ENCODE data around the gene BICDL2. TPM values are rescaled to one million over a fixed set of nuclear protein-coding genes. Genes with fewer than 3 reads are reported as not detected.

Gene BICDL2
- total RNA-seq, 1 donor from 2014 or later, result not detected

DNA sequence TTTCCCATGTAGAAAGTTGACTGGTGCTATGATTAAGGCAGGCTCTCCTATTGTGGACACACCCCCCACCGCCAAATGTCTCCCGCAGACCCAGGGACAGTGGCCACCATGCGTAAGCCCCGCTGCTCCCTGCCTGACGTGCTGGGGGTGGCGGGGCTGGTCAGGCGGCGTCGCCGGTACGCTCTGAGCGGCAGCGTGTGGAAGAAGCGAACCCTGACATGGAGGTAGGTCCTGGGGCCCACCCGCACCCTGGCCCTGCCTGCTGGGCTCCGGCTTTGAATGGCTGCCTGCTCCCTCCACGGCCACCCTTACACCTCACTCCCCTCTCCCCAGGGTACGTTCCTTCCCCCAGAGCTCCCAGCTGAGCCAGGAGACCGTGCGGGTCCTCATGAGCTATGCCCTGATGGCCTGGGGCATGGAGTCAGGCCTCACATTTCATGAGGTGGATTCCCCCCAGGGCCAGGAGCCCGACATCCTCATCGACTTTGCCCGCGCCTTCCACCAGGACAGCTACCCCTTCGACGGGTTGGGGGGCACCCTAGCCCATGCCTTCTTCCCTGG, 13.3 kb upstream of the BICDL2 start:
- DNase-seq (ENCODE audit: extremely low read depth, low read depth, low spot score), result no peak

DNA sequence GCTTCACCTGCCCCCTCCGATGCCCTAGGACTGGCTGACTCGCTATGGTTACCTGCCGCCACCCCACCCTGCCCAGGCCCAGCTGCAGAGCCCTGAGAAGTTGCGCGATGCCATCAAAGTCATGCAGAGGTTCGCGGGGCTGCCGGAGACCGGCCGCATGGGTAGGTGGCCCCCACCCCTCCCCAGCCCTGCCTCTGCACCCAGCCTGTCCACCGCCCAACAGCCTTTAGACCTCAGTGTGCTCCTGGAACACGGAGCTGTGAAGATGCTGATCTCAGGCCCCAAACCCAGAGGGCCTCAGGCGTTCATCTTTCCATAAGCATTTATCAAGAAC, 10.6 kb upstream of the BICDL2 start:
- no peak for DNase-seq (ENCODE audit: extremely low read depth, low read depth, low spot score)

DNA sequence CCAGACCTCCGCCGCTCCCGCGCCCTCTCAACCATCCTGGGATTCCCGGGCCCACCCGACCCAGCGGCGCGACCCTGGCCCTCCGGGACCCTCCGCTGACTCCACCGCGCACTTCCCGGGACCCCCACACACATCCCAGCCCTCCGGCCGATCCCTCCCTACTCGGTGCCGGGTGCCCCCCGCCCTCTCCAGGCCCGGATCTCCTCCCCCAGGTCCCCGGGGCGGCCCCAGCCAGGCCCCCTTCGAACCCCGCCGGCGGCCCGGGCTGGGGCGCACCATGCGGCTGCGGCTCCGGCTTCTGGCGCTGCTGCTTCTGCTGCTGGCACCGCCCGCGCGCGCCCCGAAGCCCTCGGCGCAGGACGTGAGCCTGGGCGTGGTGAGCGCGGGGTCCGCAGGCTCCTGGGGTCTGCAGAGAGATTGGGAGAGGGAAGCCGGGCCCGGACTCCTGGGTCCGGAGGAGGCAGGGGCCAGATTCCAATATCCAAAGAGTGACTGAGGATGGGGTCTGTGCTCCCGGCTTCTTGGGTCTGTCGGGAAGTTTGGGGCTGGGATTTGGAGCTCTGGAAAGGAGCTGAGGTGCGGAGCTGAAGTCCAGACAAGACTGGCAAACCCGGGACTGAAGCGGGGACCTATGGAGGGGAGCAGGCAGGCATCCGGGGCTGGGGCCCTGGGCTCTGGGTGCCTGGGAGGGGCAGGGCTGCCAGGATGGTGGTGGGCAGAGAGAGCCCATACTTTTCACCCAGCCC, 10.1 kb upstream of the BICDL2 start:
- DNase-seq (ENCODE audit: extremely low read depth, low read depth, low spot score), result no peak

GRCh38 chr16:3045758-3046640, 9.3 kb upstream of the BICDL2 start, which contains the start of gene MMP25:
TSS of gene MMP25 (plus strand) at chr16:3046561. CDS start at chr16:3046918, 357 bp downstream.
- no peak for DNase-seq (ENCODE audit: extremely low read depth, low read depth, low spot score)

GRCh38 chr16:3044708-3045107, 8.0 kb upstream of the BICDL2 start:
- DNase-seq (ENCODE audit: extremely low read depth, low read depth, low spot score), result no peak

- DNase-seq (ENCODE audit: extremely low read depth, low read depth, low spot score), result no peak
Observed at GRCh38 chr16:3042376-3042775, 5.6 kb upstream of the BICDL2 start.

- no peak for DNase-seq (ENCODE audit: extremely low read depth, low read depth, low spot score)
Observed at GRCh38 chr16:3038896-3039295, 2.2 kb upstream of the BICDL2 start.

GRCh38 chr16:3038256-3038655, 1.5 kb upstream of the BICDL2 start:
- DNase-seq (ENCODE audit: extremely low read depth, low read depth, low spot score), result no peak

GRCh38 chr16:3035972-3036725, 595 bp downstream of the BICDL2 start:
- DNase-seq (ENCODE audit: extremely low read depth, low read depth, low spot score), result no peak

- DNase-seq (ENCODE audit: extremely low read depth, low read depth, low spot score), result no peak
Observed at GRCh38 chr16:3035289-3035971, 1.3 kb downstream of the BICDL2 start.

- DNase-seq (ENCODE audit: extremely low read depth, low read depth, low spot score), result no peak
Observed at GRCh38 chr16:3032624-3033023, 4.1 kb downstream of the BICDL2 start.

DNA sequence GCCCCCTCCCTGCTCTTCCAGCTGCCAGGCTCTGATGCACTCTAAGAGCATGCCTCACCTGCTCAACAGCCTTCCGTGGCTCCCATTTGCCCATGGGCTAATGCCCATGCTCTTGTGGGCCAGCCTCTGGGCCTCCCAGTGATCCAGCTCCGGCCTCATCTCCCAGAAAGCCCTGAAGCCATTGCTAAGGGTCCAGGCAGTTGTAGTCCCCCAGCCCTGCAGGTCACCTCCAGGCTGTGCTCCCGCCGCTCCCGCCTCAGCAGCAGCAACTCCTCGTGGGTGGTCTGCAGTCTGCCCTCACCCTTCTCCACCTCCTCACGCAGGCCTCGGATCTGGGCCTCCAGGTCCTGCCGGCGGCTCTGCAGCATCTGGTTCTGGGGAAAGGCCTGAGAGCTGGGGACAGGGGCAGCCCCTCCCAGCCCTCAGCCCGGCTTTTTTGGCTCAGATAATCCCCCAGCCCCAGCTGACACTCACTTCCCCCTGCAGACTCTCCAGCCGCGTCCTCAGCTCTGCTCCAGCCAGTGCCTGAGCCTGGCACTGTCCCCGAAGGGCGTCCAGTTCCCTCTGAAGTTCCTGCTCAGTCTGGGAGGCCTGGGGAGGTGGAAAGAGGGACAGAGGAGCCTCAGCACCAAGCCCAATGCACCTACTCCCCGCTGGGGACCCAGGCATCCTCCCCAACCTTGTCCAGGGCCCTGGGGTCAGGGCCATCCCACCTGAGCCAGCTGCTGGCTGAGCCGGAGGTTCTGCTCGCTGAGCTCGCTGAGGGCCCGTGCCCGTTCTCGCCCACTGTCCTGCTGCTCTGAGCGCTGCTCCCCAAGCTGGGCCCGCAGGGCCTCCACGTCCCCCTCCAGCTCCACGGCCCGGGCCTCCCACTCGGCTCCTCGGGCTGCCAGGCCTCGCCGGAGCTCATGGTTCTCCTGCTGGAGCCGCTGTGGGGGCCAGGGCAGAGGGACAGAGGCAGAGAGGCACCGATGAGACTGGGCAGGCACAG, 6.2 kb downstream of the BICDL2 start:
- no peak for DNase-seq (ENCODE audit: extremely low read depth, low read depth, low spot score)

DNA sequence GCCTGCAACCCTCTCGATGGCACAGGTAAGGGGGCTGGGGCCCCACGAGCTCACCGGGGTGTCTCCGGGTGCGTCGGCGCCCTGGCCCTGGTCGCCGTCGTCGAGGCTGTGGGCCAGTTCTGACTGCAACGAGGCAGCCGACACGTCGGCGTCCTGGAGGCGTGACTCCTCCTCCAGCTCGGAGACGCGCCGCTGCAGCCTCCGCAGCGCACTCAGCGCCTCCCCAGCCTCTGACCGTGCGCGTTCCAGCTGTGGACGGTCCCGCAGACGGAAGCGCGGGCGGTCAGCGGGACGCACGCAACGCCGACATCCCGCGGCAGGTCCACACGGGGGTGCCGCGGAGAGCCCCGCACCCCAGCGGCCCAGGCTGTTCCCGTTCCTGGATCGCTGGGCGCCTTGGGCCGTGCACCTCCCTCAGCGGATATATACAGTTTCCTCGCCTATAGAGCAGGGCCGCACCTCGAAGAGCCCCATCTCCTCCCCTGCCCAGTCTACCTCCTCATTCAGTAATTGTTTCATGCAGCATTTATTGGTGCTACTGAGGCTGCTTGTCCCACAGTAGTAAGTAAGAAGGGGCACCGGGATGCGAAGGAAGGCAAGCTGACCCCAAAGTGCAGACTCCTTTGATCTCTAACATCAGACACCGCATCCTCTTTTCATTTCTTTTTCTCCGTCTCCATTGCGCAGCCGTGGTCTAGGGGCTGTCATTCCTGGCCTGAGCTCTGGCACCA, 7.1 kb downstream of the BICDL2 start:
- DNase-seq (ENCODE audit: extremely low read depth, low read depth, low spot score), result no peak

DNA sequence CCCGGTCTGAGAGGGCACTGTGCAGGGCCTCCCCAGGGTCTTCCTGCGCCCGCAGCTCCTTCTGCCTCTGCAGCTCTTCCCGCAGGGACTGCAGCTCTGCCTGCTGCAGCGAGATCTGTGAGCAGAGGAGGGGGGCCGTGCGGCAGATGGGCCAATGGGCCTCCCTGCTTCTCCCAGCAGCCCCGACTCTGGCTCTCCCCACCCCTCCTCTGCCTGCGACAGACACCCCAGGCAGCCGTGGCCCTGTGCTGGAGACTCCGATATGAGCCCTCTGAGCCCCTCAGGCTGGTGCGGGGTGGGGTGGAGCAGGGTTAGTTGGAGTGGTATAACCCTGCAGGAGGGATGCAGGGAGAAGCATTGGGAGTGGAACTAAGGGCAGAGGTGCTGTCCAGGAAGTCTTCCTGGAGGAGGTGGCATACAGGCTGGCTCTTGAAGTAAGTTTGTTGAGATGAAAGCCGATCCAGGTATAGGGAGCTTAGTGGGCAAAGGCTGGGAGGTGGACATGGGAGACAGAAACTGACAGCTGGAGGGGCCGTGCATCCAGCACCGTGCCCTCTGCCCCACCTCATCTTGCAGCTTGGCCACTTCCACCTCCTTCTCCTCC, 7.9 kb downstream of the BICDL2 start:
- DNase-seq (ENCODE audit: extremely low read depth, low read depth, low spot score), result no peak

DNA sequence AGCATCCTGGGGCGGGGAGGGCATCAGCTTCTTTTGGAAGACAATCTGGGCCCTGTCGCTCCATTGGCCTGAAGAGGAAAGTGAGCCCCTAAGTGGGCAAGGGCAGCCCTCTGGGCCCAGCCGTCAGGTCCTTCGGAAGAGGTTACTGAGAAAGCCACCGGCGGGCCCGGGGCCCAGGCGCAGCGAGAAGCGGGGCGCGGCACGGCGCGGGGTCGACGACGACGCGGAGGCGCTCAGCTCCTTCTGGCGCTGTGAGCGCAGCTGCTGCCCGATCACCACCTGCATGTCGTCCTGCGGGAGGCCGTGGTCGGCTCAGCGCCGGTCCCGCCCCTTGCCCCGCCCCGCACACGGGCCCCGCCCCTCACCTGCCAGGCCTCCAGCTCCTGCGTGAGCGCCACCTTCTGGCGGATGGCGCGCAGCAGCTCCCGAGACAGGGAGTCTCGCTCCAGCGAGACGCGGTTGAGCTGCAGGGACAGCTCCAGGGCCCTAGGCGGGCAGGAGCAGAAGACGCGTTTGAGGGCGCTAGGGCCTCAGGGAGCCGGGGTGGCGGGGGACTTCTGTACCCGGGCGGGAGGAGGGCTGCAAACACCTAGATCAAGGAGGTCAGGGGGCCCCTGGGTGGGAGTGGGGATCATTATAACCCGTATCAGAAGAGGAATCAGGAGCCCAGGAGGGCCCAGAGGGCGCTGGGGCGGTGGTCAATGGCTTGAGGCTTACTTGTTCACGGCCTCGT, 8.6 kb downstream of the BICDL2 start:
- DNase-seq (ENCODE audit: extremely low read depth, low read depth, low spot score), result no peak

GRCh38 chr16:3027489-3027795, 9.3 kb downstream of the BICDL2 start:
- DNase-seq (ENCODE audit: extremely low read depth, low read depth, low spot score), result no peak

DNA sequence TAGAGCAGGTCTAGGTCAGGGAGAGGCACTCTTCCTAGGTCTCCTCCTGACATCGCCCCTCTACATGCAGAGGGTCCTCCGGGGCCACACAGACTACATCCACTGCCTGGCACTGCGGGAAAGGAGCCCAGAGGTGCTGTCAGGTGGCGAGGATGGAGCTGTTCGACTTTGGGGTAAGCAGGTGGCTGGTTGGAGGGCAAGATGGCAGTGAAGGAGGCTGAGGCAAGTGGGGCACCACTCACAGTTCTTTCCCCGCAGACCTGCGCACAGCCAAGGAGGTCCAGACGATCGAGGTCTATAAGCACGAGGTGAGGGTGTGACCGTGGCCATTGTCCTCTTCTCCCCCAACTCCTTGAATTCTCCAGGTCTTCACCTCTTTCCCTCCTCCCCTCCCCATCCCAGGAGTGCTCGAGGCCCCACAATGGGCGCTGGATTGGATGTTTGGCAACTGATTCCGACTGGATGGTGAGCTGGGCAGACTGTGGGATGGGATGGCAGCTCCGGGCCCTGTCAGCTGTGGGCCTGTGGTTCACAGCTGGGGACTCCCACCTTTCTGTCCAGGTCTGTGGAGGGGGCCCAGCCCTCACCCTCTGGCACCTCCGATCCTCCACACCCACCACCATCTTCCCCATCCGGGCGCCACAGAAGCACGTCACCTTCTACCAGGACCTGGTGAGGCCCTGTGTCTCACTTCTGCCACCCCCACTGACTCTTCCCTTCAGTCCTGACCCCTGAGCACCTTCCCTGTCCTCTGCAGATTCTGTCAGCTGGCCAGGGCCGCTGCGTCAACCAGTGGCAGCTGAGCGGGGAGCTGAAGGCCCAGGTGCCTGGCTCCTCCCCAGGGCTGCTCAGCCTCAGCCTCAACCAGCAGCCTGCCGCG, 9.9 kb downstream of the BICDL2 start:
- DNase-seq (ENCODE audit: extremely low read depth, low read depth, low spot score), result no peak
